GM19455 (cell line): ENCODE results near the gene ATP6V0C.

Experiments used
- ATAC-seq: cut with Tn5 transposase; IDR thresholded peaks from one replicate; pipeline ENCODE4 v1.9.1; 2021; ENCODE audit not compliant: unreplicated experiment

ATP6V0C gene

DNA sequence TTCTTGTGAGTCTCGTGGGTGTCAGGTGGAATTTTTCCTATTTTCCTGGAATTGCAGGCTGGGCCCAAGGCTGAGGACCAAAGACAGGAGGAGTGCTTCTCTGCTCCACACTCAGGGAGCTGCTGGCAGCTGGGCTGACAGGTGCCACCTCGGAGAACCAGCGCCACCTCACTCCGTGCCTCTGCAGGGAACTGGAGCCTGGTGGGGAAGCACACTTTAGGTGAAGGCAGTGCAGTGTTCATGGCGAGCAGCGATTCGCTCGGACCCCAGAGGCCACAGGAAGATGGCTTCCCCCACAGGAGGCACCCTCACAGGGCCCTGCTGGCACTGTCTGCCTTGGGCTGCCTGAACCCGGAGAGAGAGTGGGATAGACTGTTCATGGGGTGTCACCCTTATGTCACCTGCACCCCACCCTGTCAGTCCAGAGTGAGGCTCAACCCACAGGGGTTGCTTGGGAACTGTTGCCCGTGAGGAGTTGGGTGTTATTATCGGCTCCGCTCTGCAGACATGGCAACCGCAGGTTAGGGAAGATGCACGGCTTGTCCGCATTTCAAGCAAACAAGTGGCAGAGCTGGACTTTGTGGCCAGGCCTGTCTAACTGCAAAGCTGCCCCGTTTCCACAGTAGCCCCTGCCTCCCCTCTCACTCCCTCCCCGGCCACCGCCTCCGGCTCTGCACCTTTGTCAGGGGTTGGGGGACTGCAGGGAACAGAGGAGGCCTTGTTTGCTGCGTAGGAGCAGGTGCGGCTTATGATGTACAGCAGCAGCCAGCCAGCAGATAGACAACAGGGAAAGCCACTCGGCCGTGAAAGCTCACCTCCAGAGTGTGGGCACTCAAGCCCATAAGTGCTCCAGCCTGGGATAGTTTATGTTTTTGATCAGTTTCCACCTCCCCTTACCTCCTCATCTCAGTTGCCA lies 23.3 kb upstream of the ATP6V0C start:
- ATAC-seq, result no peak

GRCh38 chr16:2492292-2492691 lies 21.5 kb upstream of the ATP6V0C start:
- ATAC-seq, result no peak

DNA sequence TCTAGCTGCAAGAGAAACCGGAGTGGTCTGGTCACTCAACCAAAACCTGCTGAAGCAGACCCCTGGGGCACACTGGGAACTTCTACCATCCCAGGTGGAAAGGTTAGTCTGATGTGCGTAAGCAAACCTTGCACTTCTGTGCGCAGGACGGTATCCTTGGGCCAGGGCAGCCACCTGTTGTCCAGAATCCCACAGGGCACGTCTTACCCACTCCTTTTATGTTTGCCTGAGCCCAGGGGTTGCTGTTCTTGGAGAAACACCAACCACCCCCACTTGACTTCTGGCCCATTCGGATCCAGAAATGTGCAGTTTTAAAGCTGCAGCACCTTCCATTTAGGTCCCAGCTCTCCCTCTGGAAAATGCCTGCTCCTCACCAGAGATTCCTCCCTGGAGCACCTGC lies 20.1 kb upstream of the ATP6V0C start:
- no peak for ATAC-seq

GRCh38 chr16:2494616-2495015 lies 19.1 kb upstream of the ATP6V0C start:
- ATAC-seq, result no peak

GRCh38 chr16:2495041-2495440 lies 18.7 kb upstream of the ATP6V0C start:
- no peak for ATAC-seq

DNA sequence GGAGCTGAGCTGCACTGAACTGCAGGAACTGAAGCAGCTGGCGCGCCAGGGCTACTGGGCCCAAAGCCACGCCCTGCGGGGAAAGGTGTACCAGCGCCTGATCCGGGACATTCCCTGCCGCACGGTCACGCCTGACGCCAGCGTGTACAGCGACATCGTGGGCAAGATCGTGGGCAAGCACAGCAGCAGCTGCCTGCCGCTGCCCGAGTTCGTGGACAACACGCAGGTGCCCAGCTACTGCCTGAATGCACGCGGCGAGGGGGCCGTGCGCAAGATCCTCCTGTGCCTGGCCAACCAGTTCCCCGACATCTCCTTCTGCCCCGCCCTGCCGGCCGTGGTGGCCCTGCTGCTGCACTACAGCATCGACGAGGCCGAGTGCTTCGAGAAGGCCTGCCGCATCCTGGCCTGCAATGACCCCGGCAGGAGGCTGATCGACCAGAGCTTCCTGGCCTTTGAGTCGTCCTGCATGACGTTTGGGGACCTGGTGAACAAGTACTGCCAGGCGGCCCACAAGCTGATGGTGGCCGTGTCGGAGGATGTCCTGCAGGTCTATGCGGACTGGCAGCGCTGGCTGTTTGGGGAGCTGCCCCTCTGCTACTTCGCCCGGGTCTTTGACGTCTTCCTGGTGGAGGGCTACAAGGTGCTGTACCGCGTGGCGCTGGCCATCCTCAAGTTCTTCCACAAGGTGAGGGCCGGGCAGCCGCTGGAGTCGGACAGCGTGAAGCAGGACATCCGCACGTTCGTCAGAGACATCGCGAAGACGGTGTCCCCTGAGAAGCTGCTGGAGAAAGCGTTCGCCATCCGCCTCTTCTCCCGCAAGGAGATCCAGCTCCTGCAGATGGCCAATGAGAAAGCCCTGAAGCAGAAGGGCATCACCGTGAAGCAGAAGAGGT lies 17.3 kb upstream of the ATP6V0C start:
- no peak for ATAC-seq

DNA sequence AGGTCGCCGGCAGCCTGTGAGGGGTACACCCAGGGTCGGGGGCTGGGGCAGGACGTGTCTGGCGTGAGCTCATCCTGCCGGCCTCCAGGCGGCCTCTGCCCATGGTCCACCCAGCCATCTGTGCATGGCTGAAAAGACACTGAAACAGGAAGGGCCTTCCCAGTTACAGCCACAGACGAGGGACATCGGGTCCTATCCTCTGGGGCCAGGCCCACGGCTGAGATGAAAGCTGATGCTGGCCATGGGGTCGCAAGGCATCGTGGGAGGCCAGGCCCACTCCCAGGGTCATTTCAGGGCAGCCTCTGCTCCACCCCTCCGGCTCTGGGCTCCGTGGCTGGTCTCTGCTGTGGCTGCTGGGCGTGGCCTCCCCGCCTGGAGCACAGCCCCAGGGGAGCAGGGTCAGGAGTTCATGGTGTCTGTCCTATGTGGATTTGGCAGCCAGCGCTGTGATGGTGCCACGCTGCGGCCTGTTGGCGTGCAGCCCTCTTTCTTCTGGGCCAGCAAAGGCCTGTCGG lies 16.6 kb upstream of the ATP6V0C start:
- ATAC-seq, result no peak

DNA sequence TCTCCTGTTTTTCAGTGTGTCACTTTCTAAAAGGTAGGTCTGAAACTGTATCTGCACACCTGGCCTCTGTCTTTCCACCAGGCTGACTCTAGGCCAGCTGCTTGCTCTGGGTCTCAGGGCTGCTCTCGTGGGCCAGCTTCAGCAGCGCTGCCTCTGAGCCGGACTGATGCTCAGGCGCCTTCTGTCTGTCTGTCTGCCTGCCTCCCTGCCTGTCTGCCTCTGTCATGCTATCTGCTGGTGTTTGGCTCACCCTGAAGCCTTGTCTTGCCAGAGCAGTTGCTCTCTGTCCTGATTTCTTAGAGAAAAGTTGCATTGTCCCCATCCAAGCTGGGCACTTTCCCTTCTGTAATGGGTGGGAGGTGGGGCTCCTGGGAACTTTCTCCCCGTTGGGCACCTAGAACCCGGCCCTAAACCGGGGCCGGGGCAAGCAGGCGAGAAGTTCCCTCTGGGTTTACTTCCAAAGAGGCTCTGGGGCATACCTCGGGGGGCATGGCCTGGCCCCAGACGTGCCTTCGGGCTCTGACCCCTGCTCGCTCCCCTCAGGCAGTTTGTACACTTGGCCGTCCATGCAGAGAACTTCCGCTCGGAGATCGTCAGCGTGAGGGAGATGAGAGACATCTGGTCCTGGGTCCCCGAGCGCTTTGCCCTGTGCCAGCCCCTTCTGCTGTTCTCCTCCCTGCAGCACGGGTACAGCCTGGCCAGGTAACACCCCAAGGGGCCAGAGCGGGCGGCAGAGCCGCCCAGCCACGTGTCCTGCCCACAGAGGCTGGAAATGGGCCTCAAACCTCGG lies 15.9 kb upstream of the ATP6V0C start:
- no peak for ATAC-seq

DNA sequence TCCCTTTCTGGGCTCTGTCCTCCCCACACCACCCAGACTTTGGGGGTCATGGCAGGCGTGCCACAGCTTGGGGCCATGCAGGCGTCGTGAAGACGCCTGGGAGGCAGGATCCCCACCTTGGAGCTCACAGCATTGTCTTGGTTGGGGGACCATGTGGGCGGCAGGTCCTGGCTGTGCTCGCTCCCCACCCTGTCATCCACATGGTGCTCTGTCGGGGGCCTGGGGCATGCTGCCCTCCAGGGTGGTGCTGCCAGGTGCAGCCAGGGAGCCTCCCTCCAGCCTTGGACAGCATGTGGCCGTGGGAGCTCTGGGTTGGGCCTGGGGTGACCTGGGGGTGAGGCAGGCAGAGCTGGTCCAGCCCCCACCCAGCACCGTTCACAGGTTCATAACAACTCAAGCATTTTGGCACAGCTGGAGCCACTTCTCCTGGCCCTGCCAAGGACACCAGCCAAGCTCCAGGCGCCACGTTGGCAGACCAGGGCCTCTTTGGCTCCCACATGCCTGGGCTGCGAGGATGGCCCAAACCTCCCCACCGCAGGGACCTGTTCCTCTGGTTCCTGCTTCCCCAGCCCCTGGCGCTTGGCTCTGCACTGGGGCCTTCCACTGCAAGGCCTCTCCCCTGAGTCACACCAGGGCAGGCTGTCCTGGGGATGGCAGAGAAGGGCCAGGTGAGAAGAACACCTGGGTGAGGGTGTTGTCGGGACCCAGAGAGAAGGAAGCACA lies 15.1 kb upstream of the ATP6V0C start:
- ATAC-seq, result no peak

GRCh38 chr16:2499454-2499853 lies 14.3 kb upstream of the ATP6V0C start:
- ATAC-seq, result no peak

GRCh38 chr16:2499890-2500429 lies 13.8 kb upstream of the ATP6V0C start:
- no peak for ATAC-seq

GRCh38 chr16:2500430-2500917 lies 13.3 kb upstream of the ATP6V0C start:
- ATAC-seq, result no peak

GRCh38 chr16:2500918-2501750 lies 12.6 kb upstream of the ATP6V0C start:
- ATAC-seq, result no peak

GRCh38 chr16:2501946-2502895 lies 11.5 kb upstream of the ATP6V0C start:
- no peak for ATAC-seq

GRCh38 chr16:2505695-2506094 lies 8.1 kb upstream of the ATP6V0C start:
- ATAC-seq, result no peak

DNA sequence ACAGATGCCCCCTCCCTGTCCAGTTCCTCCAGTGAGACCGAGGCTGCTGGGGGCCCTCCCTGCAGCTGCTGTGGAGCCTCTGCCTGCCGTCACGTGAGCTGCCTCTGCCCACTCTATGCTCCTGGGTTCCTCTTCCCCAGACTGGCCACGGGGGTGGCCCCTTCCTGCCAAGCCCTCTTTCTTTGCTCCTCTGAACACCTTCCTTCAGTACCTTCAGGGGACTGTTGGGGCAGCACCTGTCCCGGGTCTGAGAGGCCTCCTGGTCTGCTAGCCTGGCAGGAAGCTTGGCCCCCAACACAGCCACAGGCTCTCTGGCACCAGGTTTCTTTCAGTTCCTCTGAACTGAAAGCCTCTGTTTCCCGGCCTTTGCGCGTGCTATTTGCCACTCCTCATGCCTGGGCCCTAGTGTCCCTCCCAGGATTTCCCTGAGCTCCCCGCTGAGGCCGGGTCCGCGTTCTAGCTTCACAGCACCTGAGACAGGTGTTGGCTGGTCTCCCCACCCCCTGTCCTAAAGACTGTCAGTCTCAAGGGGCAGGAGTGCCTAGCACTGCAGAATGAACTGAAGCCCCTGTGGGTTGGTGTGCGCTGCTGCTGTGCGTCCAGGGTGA lies 6.6 kb upstream of the ATP6V0C start:
- ATAC-seq, result no peak

GRCh38 chr16:2507665-2508064 lies 6.1 kb upstream of the ATP6V0C start:
- no peak for ATAC-seq
